HTR-8/SVneo (cell line): ENCODE measurements around the gene TSBP1.

Experiments
- DNase-seq: peaks from one replicate; pipeline ENCODE4 v3.0.0; 2011; ENCODE audit warnings: low spot score, mixed read lengths; ENCODE audit not compliant: insufficient read length
- FAIRE-seq: peaks from 2 replicates; lab custom pipeline; 2011; peaks lifted over from hg19 to GRCh38; lab: Jason Lieb, UNC

The TSBP1 gene, protein sequence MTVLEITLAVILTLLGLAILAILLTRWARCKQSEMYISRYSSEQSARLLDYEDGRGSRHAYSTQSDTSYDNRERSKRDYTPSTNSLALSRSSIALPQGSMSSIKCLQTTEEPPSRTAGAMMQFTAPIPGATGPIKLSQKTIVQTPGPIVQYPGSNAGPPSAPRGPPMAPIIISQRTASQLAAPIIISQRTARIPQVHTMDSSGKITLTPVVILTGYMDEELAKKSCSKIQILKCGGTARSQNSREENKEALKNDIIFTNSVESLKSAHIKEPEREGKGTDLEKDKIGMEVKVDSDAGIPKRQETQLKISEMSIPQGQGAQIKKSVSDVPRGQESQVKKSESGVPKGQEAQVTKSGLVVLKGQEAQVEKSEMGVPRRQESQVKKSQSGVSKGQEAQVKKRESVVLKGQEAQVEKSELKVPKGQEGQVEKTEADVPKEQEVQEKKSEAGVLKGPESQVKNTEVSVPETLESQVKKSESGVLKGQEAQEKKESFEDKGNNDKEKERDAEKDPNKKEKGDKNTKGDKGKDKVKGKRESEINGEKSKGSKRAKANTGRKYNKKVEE

DNA sequence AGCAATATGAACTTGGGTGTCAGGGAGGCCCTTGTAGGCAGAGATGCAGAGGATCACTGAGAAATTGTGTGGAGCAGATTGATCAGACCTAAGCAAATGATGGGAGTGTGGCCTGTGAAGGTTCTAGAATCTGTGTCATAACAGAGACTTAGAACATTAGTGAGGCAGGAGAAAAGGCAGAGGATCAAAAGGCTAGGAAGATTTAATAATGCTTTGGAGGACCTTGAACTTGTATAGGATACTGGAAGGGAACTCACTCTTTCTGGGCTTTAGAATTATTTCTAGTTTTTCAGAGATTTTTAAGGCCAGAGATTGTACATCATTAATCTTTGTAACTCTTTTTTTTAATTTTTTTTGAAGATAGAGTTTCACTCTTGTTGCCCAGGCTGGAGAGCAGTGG is at the start of gene TSBP1:
Gene TSBP1, minus strand, starts transcription at position 101 of the 400 bp plus-strand sequence. CDS start 197 bp downstream, outside the sequence.
- FAIRE-seq, result no peak

DNA sequence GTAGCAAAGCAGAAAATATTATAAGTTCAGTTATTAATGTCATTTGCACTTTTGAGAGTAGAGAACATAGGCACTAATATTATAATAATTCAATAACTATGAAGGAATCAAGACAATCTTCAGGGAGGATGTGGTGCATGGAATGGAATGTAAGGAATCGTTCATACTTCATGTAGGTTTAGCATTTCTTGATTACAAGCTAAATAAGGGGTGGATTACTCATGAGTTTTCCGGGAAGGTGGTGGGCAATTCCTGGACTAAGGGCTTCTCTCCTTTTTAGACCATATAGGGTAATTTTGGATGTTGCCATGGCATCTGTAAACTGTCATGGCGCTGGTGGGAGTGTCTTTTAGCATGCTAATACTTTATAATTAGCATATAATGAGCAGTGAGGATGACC is 44.3 kb upstream of the TSBP1 start:
- FAIRE-seq (no peak), DNase-seq (no peak)

More for the DNA sequence above, at the start of gene TSBP1:
- DNase-seq, result no peak

DNA sequence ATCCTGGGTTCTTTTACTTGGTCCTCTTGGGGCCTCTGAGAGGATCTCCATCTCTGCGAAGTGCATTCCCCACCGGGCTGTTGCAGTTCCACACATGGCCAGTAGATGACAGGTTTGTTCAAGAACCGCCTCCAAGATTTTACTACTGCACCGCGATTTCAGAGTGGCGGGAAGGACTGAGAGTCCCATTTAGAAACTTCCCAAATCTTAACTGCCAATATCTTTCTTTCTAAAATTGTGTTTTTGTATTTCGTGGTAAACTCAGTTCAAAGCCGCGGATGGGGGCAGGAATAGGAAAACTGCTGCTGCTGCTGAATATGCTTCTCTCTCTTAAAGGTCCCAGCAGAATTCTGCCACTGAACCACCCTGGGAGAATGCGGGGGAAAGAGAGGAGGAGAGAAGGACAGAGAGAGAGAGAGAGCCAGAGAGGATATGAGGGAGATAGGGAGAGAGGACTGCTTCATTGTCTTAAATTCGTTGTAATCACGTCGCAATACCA is 43.9 kb upstream of the TSBP1 start:
- peak; percentile 48 for FAIRE-seq

DNA sequence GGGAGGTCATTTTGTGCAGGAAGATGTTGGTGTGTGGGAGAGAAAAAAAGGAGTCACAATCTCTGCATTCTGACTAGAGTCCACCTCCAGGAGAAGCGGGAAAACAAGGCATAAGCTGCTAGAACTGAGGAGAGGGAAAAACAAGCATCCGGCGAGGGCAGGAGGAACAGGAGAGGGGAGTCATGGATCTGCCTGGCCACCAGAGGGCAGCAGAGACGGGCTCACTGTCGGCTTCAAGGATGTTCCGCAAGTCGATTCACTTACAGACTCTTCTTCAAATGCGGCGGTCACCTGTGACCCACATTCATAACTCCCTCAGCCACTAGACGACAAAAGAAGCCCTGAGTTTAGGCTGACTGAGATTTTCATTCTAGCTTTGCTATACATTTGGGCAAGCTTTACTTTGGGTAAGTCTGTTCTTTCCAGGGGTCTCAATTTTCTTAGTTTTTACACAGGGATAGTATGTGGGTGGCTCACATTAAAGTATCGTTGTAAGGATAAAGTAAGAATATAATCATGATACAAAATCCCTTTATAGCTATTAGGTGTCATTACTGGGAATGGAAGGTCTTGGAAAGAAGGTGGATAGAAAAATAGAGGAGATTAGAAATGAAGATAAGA is 41.8 kb upstream of the TSBP1 start:
- FAIRE-seq (no peak), DNase-seq (peak; percentile 71)

More for the DNA sequence above, 43.9 kb upstream of the TSBP1 start:
- DNase-seq, result peak; percentile 59

- DNase-seq, result no peak
These were observed 40.0 kb upstream of the TSBP1 start for GRCh38 chr6:32411566-32412327.

DNA sequence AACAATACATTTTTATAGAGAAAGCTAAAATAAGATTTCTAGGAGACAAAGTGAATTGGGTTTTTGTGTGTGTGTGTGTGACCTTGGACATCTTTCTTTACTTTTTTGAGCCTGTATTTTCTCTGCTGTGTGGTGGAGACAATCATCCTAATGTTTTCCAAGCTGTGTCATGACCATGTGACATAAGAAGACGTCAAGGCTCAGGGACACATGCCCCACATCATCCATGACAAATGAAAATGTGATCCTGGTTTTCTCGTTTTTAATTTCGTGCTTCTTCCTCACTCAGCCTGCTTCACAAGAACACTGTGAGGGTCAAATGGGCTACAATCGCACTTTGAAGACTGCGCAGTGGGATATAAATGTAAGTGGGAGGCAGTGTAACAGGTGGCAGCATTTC is 39.2 kb upstream of the TSBP1 start:
- DNase-seq, result no peak
- FAIRE-seq, result no peak

More at GRCh38 chr6:32411566-32412327, 40.0 kb upstream of the TSBP1 start:
- no peak for FAIRE-seq

DNA sequence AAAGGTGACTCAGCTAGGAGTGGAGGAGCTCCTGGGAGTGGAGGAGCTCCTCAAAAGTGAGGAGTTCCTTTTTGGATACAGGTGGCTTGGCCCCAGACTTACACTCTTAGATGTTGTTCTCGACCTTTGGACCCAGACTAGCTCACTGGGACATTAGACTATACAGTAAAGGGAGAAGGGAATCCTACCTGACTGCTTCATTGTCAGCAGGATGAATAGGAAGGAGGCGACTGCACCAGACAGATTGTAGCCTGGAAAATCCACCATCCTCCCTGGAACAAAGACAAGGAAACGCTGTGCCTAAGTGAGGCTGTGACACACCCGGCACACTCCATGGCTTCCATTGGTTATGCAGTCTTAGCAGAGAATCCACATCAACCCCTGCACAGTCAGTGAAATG is 35.2 kb upstream of the TSBP1 start, which contains the start of gene BTNL2:
Gene BTNL2, minus strand, starts transcription at position 325 of the 400 bp plus-strand sequence. Its CDS starts 58 bp downstream, at position 267.
- DNase-seq (no peak), FAIRE-seq (no peak)

GRCh38 chr6:32406197-32406596 is 34.5 kb upstream of the TSBP1 start:
- FAIRE-seq (no peak), DNase-seq (no peak)

DNA sequence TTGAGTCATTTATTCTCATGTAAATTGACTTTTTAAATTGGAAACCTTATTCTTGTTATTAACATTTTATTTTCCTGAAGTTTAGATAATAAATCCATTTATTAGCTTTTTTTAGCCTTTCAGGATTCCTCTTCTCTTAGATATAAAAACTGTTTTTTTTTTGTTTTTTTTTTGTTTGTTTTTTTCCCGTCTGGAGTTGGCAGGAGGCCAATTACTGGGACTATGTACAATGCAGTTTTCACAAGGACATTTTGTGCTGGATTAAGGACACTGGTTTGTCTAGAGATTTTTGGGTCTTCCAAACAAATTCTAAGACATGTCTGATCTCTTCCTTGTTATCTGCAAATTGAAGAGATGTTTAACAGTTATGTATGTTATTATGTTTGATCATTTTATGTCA is 34.0 kb upstream of the TSBP1 start:
- DNase-seq, result no peak
- no peak for FAIRE-seq

DNA sequence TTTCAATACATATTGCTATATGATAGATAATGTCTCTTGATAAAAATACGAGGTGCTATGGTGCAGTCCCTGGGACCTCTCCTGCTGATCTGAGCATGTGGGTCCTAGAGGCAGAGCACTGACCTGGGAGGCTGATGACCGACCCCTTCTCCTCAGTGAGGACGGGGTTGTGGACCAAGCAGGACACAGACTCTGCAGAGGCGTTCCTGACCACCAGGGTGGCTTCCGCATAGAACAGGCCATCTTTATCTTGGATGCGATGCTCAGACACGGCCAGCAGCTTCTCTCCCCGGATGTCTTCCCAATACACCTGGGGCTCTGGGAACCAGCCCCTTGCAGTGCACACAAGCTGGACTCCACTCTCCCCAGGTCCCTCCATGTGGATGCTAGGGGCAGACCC is 31.1 kb upstream of the TSBP1 start:
- no peak for FAIRE-seq
- no peak for DNase-seq

GRCh38 chr6:32401284-32401963 is 29.7 kb upstream of the TSBP1 start:
- FAIRE-seq, result no peak

DNA sequence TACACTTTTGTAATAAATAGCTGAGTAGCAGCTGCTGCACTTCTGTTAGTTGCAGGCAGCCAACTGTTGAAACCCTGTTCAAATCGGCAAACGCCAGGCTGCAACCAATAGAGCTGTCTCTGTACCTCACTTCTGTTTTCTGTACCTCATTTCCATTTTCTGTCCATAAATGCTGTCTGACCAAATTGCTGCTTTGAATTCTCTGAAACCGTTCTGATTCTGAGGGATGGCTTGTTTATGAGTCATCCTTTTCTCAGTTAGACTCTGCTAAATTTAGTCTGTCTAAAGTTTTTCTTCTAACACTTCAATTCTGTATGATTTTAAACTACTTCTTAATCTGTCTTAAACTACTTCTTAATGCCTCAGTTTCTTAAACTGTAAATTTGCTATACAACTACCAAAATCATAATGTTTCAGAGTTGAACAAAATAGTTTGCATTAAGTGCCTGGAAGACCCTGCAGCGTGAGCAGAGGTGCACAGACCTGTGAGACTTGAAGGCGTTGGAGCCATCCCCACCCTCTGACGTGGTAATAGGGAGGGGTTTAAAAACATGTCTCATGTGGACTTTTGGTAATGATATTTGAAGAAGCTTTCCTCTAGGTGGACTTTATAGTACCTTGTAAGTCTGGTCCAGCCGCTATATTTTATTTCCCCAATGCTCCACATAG is 25.7 kb upstream of the TSBP1 start:
- DNase-seq (no peak), FAIRE-seq (no peak)

More at GRCh38 chr6:32401284-32401963, 29.7 kb upstream of the TSBP1 start:
- DNase-seq, result no peak

DNA sequence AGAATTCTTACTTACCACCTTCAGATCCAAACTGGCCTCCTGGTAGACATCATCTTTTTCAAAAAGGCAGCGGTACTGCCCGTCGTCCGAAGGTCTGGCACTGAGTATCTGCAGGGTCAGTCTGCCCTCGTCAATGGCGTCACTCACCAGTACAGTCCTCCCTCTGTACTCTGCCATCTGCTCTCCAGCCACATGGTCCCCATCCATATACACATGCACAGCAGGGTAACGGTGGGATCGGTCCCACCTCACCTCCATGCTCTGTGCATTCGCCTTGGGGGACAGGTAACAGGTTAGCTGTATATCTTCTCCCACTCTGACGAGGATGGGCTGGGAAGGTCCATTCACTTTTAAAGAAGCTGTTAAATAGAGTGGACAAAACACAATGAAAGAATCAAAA is 24.3 kb upstream of the TSBP1 start:
- no peak for DNase-seq
- FAIRE-seq, result no peak

DNA sequence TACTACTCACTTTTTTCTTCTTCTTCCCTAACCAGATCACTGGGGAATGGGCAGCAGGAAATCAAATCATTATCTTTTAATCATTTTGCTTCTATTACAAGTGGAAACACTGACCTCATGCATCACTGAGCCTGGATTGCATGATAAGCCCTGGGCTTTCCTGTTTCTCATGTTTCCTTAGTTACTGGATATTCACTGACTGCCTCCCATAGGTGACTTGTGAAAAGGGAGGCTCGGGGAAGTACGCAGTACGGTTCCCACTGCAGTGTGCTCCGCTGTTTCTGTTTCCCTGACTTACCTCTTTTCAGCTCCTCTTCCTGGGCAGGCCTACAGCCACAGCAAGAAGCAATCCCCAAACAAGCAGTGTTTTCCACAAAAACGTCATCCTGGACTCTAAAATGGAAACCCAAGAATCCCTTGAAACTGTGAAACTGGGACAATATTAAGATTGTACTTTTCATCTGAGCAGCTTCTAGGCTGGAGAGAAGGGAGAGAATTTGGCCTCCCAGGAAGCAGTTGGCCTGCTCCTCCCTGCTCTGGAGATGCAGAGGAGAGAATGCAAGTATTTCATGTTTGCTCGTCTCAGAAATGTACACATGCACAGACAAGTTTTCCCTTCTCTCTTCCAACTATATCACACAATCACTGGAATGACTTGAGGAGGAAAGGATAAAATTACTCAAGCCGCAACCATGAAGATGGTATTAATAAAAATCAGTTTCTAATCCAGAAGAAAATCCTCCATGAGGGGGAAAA is 22.1 kb upstream of the TSBP1 start:
- DNase-seq (no peak), FAIRE-seq (no peak)

GRCh38 chr6:32391505-32391904 is 19.8 kb upstream of the TSBP1 start:
- DNase-seq, result no peak
- no peak for FAIRE-seq

GRCh38 chr6:32387589-32388340 is 16.1 kb upstream of the TSBP1 start:
- no peak for DNase-seq
- no peak for FAIRE-seq

- FAIRE-seq (no peak), DNase-seq (no peak)
These were observed 14.3 kb upstream of the TSBP1 start for GRCh38 chr6:32386040-32386439.
